MM.1S (cell line): Measurements from ENCODE around the gene MVD.

Experiments used
- DNase-seq: peaks from one replicate; pipeline ENCODE4 v3.0.0-alpha.2; 2015
- H2AFZ ChIP-seq: fragments of 300-600 bp; sonication (generic); 2 replicates; pipeline ENCODE4 v1.6.0; 2016; ENCODE audit warnings: antibody characterized with exemption, low read length
- H3F3A ChIP-seq: fragments of 300-600 bp; sonication (generic); 2 replicates; pipeline ENCODE4 v1.6.1; 2016; ENCODE audit warnings: mild to moderate bottlenecking, antibody characterized with exemption, low read length, moderate library complexity, mixed read lengths; ENCODE audit not compliant: insufficient read depth
- H3K27ac ChIP-seq: fragments of 300-600 bp; sonication (generic); 2 replicates; pipeline ENCODE4 v1.5.1; 2016; ENCODE audit warnings: mild to moderate bottlenecking, low read length
- H3K27me3 ChIP-seq: fragments of 300-600 bp; sonication (generic); replicated peaks from 2 replicates; pipeline ENCODE4 v1.6.0; 2016; ENCODE audit warnings: low read length; ENCODE audit not compliant: insufficient read depth
- H3K36me3 ChIP-seq: fragments of 300-600 bp; sonication (generic); replicated peaks from 2 replicates; pipeline ENCODE4 v1.6.1; 2016; ENCODE audit warnings: mild to moderate bottlenecking, low read length, mixed read lengths; ENCODE audit not compliant: insufficient read depth
- H3K4me1 ChIP-seq: fragments of 300-600 bp; sonication (generic); 2 replicates; pipeline ENCODE4 v1.6.1; 2016; ENCODE audit warnings: low read length, mixed read lengths
- H3K4me2 ChIP-seq: fragments of 300-600 bp; sonication (generic); 2 replicates; pipeline ENCODE4 v1.6.0; 2016; ENCODE audit warnings: low read depth, low read length
- H3K4me3 ChIP-seq: fragments of 300-600 bp; sonication (generic); 2 replicates; pipeline ENCODE4 v1.5.1; 2016; ENCODE audit warnings: low read length, mixed read lengths
- H3K79me2 ChIP-seq: fragments of 300-600 bp; sonication (generic); 2 replicates; pipeline ENCODE4 v1.6.1; 2016; ENCODE audit warnings: mixed run types, low read length, mixed read lengths
- H3K9ac ChIP-seq: fragments of 300-600 bp; sonication (generic); 2 replicates; pipeline ENCODE4 v1.6.1; 2016; ENCODE audit warnings: low read length, mixed read lengths
- H3K9me2 ChIP-seq: fragments of 300-600 bp; sonication (generic); replicated peaks from 2 replicates; pipeline ENCODE4 v1.6.1; 2016; ENCODE audit warnings: mild to moderate bottlenecking, low read length, mixed read lengths; ENCODE audit not compliant: insufficient read depth
- H3K9me3 ChIP-seq: fragments of 300-600 bp; sonication (generic); replicated peaks from 2 replicates; pipeline ENCODE4 v1.6.1; 2016; ENCODE audit warnings: mild to moderate bottlenecking, low read length, mixed read lengths; ENCODE audit not compliant: insufficient read depth
- H4K20me1 ChIP-seq: fragments of 300-600 bp; sonication (generic); 2 replicates; pipeline ENCODE4 v1.6.1; 2016; ENCODE audit warnings: mild to moderate bottlenecking, low read length, moderate library complexity, mixed read lengths; ENCODE audit not compliant: insufficient read depth
- CTCF ChIP-seq: fragments of 300-600 bp; sonication (generic); IDR thresholded peaks from 2 replicates; pipeline ENCODE4 v1.5.1; 2016; ENCODE audit warnings: antibody characterized with exemption, low read length, mixed read lengths
- EZH2 ChIP-seq: fragments of 300-600 bp; sonication (generic); optimal IDR thresholded peaks from 2 replicates; pipeline ENCODE3; 2017; ENCODE audit warnings: low read depth, mild to moderate bottlenecking, antibody characterized with exemption, low read length, mixed read lengths
- EZH2phosphoT487 ChIP-seq: fragments of 300-600 bp; sonication (generic); IDR thresholded peaks from 2 replicates; pipeline ENCODE4 v1.6.1; 2018; ENCODE audit warnings: antibody characterized with exemption, low read length

The MVD gene

GRCh38 chr16:88624977-88625576, 37.8 kb downstream of the MVD start:
- H4K20me1 ChIP-seq, result no peaks in the 10 kb centered on the region
- no peaks in the 10 kb centered on the region for H3K27me3 ChIP-seq
- H3K4me2 ChIP-seq, result no peak overlapping the region
- no peak overlapping the region for H3K4me3 ChIP-seq
- no peak overlapping the region for H2AFZ ChIP-seq
- H3K9me2 ChIP-seq, result no peaks in the 10 kb centered on the region
- no peak overlapping the region for H3K9ac ChIP-seq
- TF ChIP-seq EZH2, result no peak
- no peak for TF ChIP-seq EZH2phosphoT487
- TF ChIP-seq CTCF, result no peak
- no peaks in the 10 kb centered on the region for H3K4me1 ChIP-seq
- H3K79me2 ChIP-seq, result no peaks in the 10 kb centered on the region
- H3F3A ChIP-seq, result no peaks in the 10 kb centered on the region
- H3K36me3 ChIP-seq, result no peaks in the 10 kb centered on the region
- no peak for DNase-seq
- H3K27ac ChIP-seq, result no peak overlapping the region
- no peaks in the 10 kb centered on the region for H3K9me3 ChIP-seq

GRCh38 chr16:88624481-88624880, 38.4 kb downstream of the MVD start:
- H3K4me3 ChIP-seq, result no peak overlapping the region
- H3F3A ChIP-seq, result no peaks in the 10 kb centered on the region
- no peaks in the 10 kb centered on the region for H3K79me2 ChIP-seq
- no peaks in the 10 kb centered on the region for H3K9me3 ChIP-seq
- H3K4me2 ChIP-seq, result no peak overlapping the region
- H3K9ac ChIP-seq, result no peak overlapping the region
- H3K4me1 ChIP-seq, result no peaks in the 10 kb centered on the region
- no peaks in the 10 kb centered on the region for H3K9me2 ChIP-seq
- no peak for DNase-seq
- TF ChIP-seq EZH2, result no peak
- TF ChIP-seq EZH2phosphoT487, result no peak
- no peak for TF ChIP-seq CTCF
- H3K36me3 ChIP-seq, result no peaks in the 10 kb centered on the region
- no peaks in the 10 kb centered on the region for H4K20me1 ChIP-seq
- no peak overlapping the region for H2AFZ ChIP-seq
- no peaks in the 10 kb centered on the region for H3K27me3 ChIP-seq
- H3K27ac ChIP-seq, result no peak overlapping the region

- Histone ChIP-seq H3K4me2 (no peak overlapping the region), H3K4me3 (no peak overlapping the region), H3K27ac (no peak overlapping the region), H4K20me1 (no peaks in the 10 kb centered on the region), H3F3A (no peaks in the 10 kb centered on the region), H3K9me3 (no peaks in the 10 kb centered on the region), H2AFZ (no peak overlapping the region), H3K9me2 (no peaks in the 10 kb centered on the region), H3K4me1 (no peaks in the 10 kb centered on the region), H3K27me3 (no peaks in the 10 kb centered on the region), H3K36me3 (no peaks in the 10 kb centered on the region), H3K79me2 (no peaks in the 10 kb centered on the region), H3K9ac (no peak overlapping the region)
- no peak for TF ChIP-seq CTCF
- TF ChIP-seq EZH2, result no peak
- no peak for DNase-seq
Observed at GRCh38 chr16:88623858-88624257, 39.0 kb downstream of the MVD start.
